Adipocyte (in vitro differentiated cells): ENCODE measurements around the gene GAL3ST3.
"Not testable (repeated sequence)": the region's sequence is repeated elsewhere in the genome, so short reads cannot be mapped to it uniquely, and the experiment has no call there.

ENCODE experiments used
- DNase-seq: peaks from one replicate; pipeline ENCODE4 v3.0.0-alpha.2; 2015; ENCODE audit warnings: low read depth
- H3K27me3 ChIP-seq: replicated peaks from 2 replicates; pipeline ENCODE4 v1.7.0; 2013; ENCODE audit warnings: mild to moderate bottlenecking, low read length, moderate library complexity; ENCODE audit not compliant: control insufficient read depth, insufficient read depth
- H3K36me3 ChIP-seq: 2 replicates; pipeline ENCODE4 v1.7.0; 2013; ENCODE audit warnings: low read length, mild to moderate bottlenecking, moderate library complexity; ENCODE audit not compliant: control insufficient read depth, insufficient read depth, severe bottlenecking
- H3K4me1 ChIP-seq: 2 replicates; pipeline ENCODE4 v1.7.0; 2013; ENCODE audit warnings: mild to moderate bottlenecking, low read length, moderate library complexity; ENCODE audit not compliant: control insufficient read depth, insufficient read depth
- H3K4me3 ChIP-seq: 2 replicates; pipeline ENCODE4 v1.7.0; 2013; ENCODE audit warnings: mild to moderate bottlenecking, low read length, moderate library complexity
- H3K9ac ChIP-seq: 2 replicates; pipeline ENCODE4 v1.7.0; 2013; ENCODE audit warnings: mild to moderate bottlenecking, low read length, moderate library complexity
- H3K9me3 ChIP-seq: 2 replicates; pipeline ENCODE4 v1.7.0; 2013; ENCODE audit warnings: mild to moderate bottlenecking, low read length, moderate library complexity; ENCODE audit not compliant: control insufficient read depth

GAL3ST3 gene

DNA sequence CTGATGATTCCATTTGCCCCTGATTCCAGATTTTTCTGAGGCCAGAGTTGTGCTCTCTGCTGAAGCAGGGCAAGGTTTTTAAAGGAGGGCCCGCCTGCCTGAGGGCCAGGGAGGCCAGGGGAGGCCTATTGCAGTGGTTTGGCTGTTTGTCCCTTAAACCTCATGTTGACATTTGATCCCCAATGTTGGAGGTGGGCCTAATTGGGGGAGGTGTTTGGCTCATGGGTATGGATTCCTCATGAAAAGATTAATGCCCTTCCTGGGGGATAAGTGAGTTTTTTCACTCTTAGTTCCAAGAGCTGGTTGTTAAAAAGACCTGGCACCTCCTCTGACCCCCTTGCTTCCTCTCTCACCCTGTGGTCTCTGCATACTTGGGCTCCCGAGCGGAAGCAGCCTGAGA is 9.2 kb downstream of the GAL3ST3 start:
- Histone ChIP-seq H3K4me1 (peaks cover 6% of the 10 kb centered on the region), H3K36me3 (no peaks in the 10 kb centered on the region), H3K27me3 (peaks cover 38% of the 10 kb centered on the region), H3K9ac (no peak overlapping the region), H3K4me3 (no peak overlapping the region), H3K9me3 (peaks cover 13% of the 10 kb centered on the region)
- DNase-seq = no peak

GRCh38 chr11:66037327-66037726 is 11.6 kb downstream of the GAL3ST3 start:
- Histone ChIP-seq H3K9me3 (peaks cover 9% of the 10 kb centered on the region), H3K4me3 (no peak overlapping the region), H3K9ac (no peak overlapping the region), H3K4me1 (peaks cover 6% of the 10 kb centered on the region), H3K27me3 (peaks cover 35% of the 10 kb centered on the region), H3K36me3 (no peaks in the 10 kb centered on the region)
- no peak for DNase-seq

GRCh38 chr11:66036334-66036710 is 12.6 kb downstream of the GAL3ST3 start:
- Histone ChIP-seq H3K9me3 (peaks cover 9% of the 10 kb centered on the region), H3K27me3 (peaks cover 33% of the 10 kb centered on the region), H3K36me3 (no peaks in the 10 kb centered on the region), H3K4me3 (no peak overlapping the region), H3K4me1 (peaks cover 6% of the 10 kb centered on the region), H3K9ac (no peak overlapping the region)
- DNase-seq = no peak

- no peak overlapping the region for H3K9ac ChIP-seq
- H3K4me3 ChIP-seq = no peak overlapping the region
- H3K9me3 ChIP-seq = peaks cover 9% of the 10 kb centered on the region
- H3K27me3 ChIP-seq = peaks cover 27% of the 10 kb centered on the region
- peaks cover 6% of the 10 kb centered on the region for H3K4me1 ChIP-seq
- DNase-seq = no peak
- H3K36me3 ChIP-seq = no peaks in the 10 kb centered on the region
Measured at GRCh38 chr11:66035653-66036333, 13.2 kb downstream of the GAL3ST3 start.

- Histone ChIP-seq H3K27me3 (peaks cover 23% of the 10 kb centered on the region), H3K9ac (no peak overlapping the region), H3K4me1 (no peaks in the 10 kb centered on the region), H3K9me3 (peaks cover 9% of the 10 kb centered on the region), H3K4me3 (no peak overlapping the region), H3K36me3 (no peaks in the 10 kb centered on the region)
- no peak for DNase-seq
Measured at GRCh38 chr11:66032957-66033735, 15.8 kb downstream of the GAL3ST3 start.

DNA sequence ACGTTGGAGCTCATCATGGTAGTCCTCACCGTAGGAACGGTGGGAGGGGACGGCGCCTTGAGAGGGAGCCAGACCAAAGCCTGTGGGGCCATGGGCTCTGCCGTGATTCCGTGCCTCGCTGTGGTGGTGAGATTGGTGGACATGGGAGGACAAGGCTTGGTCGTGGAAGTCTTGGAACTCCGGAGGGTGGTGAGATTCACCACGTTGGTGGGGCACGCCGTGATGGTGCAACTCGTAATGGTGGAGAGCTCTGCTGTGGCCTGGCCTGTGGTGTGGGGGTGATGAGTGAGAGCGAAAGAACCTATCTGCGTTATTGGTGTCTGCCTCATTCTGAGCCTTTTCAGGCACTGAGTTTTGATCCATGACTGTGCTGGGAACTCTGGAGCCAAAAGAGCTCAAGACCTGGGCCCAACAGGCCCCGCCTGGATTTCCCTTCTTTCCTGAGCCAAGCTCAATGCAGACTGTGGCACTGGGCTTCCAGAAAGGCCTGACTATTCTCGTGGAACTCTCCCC is 22.9 kb downstream of the GAL3ST3 start, which contains the start of gene CATSPER1:
TSS of gene CATSPER1 (minus strand) at position 463 of the 513 bp plus-strand sequence. CDS start at position 363, 100 bp downstream.
- peaks cover 6% of the 10 kb centered on the region for H3K4me1 ChIP-seq
- no peaks in the 10 kb centered on the region for H3K36me3 ChIP-seq
- peaks cover 11% of the 10 kb centered on the region for H3K27me3 ChIP-seq
- no peak for DNase-seq
- H3K9me3 ChIP-seq = no peaks in the 10 kb centered on the region
- no peak within 1 kb of the TSS for H3K4me3 ChIP-seq
- H3K9ac ChIP-seq = no peak within 1 kb of the TSS

- not testable (repeated sequence) for H3K9me3 ChIP-seq, H3K27me3 ChIP-seq, H3K4me1 ChIP-seq, H3K36me3 ChIP-seq, H3K9ac ChIP-seq, DNase-seq, H3K4me3 ChIP-seq
Measured at GRCh38 chr11:66023186-66023440, 25.8 kb downstream of the GAL3ST3 start.

DNA sequence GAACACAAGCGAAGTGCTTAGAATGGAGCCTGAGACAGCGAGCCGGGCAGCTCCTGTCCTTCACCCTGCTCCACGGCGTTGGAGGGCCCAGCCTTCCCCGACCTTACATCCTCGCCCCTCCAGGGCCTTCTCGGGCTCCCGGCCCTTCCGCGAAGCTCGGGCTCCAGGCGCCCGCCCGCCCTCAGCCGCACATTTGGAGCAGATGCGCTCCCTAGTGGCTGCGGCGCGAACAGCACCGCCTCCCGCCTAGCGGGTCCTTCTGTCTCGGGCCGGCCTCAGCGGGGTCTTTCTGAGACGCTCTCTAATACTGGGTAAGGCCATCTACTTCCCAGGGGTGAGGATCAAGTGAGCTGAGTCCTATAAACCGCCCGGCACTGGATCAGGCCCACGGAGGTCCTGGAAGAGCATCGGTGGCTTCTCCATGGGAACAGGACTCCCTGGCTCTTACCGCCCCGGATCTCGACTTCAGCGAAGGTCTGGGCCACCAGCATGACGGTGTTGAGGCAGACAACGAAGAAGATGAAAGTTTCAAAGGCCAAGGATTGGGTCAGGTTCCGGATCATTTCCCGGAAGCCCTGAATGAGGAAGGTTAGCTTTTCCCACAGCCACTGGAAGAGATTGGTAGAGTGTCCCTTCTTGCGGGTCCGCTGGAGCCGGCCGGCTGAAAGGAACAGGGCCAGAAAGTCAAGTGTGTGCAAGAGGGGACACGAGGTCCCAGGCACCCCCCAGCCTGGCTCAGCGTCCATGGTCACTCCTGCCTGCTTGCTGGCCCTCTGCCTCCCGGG is 26.4 kb downstream of the GAL3ST3 start:
- H3K4me3 ChIP-seq = peak overlapping the region; percentile 40
- H3K4me1 ChIP-seq = peaks cover 7% of the 10 kb centered on the region
- H3K9me3 ChIP-seq = no peaks in the 10 kb centered on the region
- H3K9ac ChIP-seq = peak overlapping the region; percentile 77
- no peaks in the 10 kb centered on the region for H3K36me3 ChIP-seq
- H3K27me3 ChIP-seq = peaks cover 4% of the 10 kb centered on the region
- peak; percentile 88 for DNase-seq

- no peak overlapping the region for H3K4me3 ChIP-seq
Measured at GRCh38 chr11:66020618-66021357, 28.2 kb downstream of the GAL3ST3 start.

GRCh38 chr11:66020212-66020611 is 28.7 kb downstream of the GAL3ST3 start:
- H3K36me3 ChIP-seq = no peaks in the 10 kb centered on the region

More at GRCh38 chr11:66020618-66021357, 28.2 kb downstream of the GAL3ST3 start:
- H3K9me3 ChIP-seq = no peaks in the 10 kb centered on the region
- H3K27me3 ChIP-seq = peaks cover 4% of the 10 kb centered on the region
- no peak overlapping the region for H3K9ac ChIP-seq
- DNase-seq = peak; percentile 70
- H3K36me3 ChIP-seq = no peaks in the 10 kb centered on the region
- H3K4me1 ChIP-seq = peaks cover 7% of the 10 kb centered on the region

More at GRCh38 chr11:66020212-66020611, 28.7 kb downstream of the GAL3ST3 start:
- Histone ChIP-seq H3K27me3 (peaks cover 4% of the 10 kb centered on the region), H3K9me3 (no peaks in the 10 kb centered on the region), H3K4me3 (no peak overlapping the region), H3K9ac (no peak overlapping the region), H3K4me1 (peaks cover 7% of the 10 kb centered on the region)
- DNase-seq = no peak
